Neural progenitor cell (in vitro differentiated cells): ENCODE results near the gene ZNF891.

ENCODE experiments used
- CTCF ChIP-seq: fragments of 200-600 bp; sonication (generic); IDR thresholded peaks from 2 replicates; pipeline ENCODE4 v1.5.1; 2017; ENCODE audit warnings: antibody characterized with exemption, mild to moderate bottlenecking
- EZH2 ChIP-seq: fragments of 200-600 bp; sonication (generic); IDR thresholded peaks from 2 replicates; pipeline ENCODE4 v1.6.1; 2017; ENCODE audit warnings: antibody characterized with exemption, mild to moderate bottlenecking, moderate library complexity
- EZH2phosphoT487 ChIP-seq: fragments of 200-600 bp; sonication (generic); IDR thresholded peaks from 2 replicates; pipeline ENCODE4 v1.6.1; 2017; ENCODE audit warnings: antibody characterized with exemption

DNA sequence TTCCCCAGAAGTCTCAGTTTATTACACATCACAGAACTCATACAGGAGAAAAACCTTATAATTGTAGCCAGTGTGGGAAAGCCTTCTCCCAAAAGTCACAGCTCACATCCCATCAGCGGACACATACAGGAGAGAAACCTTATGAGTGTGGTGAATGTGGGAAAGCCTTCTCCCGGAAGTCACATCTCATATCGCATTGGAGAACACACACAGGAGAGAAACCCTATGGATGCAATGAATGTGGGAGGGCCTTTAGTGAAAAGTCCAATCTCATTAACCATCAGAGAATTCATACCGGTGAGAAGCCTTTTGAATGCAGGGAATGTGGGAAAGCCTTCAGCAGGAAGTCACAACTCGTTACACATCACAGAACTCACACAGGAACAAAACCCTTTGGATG is 72.6 kb downstream of the ZNF891 start:
- TF ChIP-seq CTCF (no peak), EZH2phosphoT487 (no peak), EZH2 (no peak)
